ENCODE data around the gene GPX3.

The GPX3 gene

GRCh38 chr5:151034422-151035379 lies 14.3 kb downstream of the GPX3 start:
- no peak for DNase-seq

DNA sequence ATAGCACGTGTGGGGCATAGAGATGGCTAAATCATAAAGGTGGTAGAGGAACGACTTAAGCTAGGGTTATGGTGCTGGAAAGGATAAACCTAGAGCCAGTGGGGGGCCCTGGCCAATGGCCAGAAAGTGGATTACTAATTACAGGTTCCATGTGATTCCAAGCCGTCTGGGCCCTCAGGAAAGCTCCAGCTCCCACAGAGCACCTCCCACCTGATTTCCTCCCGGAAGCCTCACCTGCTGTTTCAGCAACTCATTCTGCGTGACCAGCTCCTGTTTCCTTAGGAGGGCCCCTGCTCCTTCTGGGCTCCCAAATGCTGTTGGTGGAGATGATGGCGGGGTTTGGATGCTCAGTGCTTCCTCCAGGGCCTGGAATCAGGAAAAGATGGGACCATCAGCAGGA lies 16.2 kb downstream of the GPX3 start:
- DNase-seq: no peak

DNA sequence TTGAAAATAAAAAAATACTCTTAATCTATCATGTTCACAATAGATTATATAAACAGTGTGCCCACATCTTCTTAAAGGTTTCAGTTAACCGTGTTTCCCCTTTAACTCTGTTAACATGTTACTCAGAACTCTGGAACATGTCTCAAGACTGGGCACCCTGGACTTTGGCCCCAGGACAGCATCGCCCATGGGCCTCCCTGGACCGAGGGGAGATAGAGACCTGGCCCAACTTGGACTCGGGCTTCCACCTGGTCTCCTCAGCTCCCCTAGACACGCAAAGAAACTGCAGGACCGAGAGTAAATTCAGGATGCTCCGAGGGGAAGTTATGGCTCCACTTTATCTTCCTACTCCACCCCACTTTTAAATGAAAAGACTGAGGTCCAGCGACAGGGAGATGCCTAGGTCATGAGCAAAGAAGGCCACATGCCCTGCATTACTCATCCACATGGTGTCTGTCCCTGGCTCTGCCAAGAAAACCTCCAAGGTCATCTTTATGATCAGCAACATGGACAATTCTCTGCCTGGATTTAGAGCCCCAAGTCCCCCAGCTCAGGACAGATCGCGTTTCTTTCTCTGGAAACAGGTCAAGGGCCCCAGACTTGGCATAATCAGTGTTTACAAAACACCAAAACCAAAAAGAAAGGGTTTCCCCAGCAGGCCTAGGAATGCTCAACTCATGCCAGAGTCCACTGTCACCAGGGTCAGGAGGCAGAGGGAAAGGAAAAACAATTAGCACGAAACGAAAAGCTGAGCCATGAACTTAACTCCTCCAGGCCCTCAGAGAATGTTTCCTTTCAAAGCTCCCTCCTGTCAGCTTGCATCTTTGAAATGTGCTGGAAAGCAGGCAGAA lies 17.4 kb downstream of the GPX3 start:
- no peak for DNase-seq

DNA sequence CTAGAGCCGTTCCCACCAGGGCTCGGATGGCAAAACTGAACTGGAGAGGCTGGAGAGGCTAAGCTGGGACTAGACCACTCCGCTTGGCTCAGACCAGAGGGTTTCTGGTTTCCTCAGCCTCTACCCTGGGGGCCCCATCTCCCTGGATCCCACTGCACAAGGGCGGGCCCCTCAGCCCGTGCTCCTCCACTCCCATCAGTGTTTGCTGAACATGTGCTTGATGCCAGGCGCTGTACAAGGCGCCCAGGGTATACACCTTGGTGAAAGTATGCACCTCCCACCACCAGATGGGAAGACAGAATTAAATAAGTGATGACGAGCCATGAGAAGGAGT lies 18.0 kb downstream of the GPX3 start:
- no peak for DNase-seq

DNA sequence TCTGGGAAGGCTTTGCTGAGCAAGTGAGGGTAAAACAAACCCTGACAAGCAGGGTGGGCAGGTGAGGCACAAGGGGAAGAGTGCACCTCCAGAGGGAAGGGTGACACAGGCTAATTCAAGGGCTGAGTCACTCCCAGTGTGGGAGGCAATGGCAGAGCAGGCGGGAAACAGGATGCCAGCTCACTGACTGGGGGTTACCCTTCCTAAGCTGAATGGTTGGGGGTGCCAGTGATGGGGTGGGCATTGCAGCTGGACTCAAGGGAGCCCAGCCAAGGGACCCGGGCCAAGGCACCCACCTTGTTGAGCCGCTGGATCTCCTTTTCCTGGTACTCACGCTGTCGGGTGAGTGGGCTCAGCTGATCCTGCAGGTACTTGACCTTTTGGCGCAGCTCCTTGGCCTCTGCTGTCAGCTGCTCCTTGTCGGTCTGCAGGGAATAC lies 18.4 kb downstream of the GPX3 start:
- DNase-seq: peak; percentile 27 to 40

DNA sequence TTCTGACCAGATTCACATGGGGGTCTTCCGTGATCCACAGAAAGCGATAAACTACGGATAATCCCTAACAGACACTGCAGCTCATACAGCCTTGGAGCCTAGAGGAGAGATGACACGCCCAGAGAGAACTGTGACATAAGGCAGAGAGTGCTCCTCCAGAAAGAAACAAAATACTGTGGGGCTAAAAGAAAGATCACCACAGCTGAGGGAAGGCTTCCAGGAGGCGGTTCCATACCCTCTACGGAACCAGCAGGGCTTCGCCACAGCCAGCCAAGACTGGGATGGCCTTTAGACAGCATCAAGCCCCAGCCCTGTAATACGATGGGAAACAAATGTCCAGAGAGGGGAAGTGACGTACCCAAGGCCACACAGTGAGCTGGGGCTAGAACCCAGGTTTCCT lies 19.3 kb downstream of the GPX3 start:
- no peak for DNase-seq

- no peak for DNase-seq
These were observed 19.9 kb downstream of the GPX3 start for GRCh38 chr5:151040211-151040747.

- DNase-seq: no peak
These were observed 21.3 kb downstream of the GPX3 start for GRCh38 chr5:151041577-151042268.

GRCh38 chr5:151042453-151043093 lies 22.2 kb downstream of the GPX3 start:
- DNase-seq: no peak

GRCh38 chr5:151047814-151048425 lies 27.5 kb downstream of the GPX3 start:
- peak in 1 of 2 donors; percentile 32 for DNase-seq

DNA sequence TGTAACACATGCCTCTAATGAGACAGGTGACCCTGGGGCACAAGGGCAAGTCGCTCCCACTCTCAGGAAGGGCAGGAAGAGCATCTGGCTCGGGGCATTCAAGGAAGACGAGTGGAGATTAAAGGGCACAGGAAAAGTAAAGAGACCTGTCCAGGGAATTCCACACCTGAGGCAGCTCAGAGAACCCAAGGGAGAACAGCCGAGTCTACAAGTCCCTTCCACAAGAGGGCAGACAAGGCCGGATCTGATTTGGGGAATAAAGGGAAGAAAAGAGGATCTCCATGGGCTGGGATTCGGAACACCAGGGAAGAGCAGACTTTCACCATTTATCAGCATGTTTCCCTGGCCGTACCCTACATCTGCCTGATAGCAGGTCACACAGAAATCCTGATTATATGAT lies 28.1 kb downstream of the GPX3 start:
- no peak for DNase-seq

- DNase-seq: peak; percentile 77 to 79
These were observed 30.9 kb downstream of the GPX3 start for GRCh38 chr5:151051066-151051930.

GRCh38 chr5:151051931-151052608 lies 31.7 kb downstream of the GPX3 start:
- DNase-seq: no peak

DNA sequence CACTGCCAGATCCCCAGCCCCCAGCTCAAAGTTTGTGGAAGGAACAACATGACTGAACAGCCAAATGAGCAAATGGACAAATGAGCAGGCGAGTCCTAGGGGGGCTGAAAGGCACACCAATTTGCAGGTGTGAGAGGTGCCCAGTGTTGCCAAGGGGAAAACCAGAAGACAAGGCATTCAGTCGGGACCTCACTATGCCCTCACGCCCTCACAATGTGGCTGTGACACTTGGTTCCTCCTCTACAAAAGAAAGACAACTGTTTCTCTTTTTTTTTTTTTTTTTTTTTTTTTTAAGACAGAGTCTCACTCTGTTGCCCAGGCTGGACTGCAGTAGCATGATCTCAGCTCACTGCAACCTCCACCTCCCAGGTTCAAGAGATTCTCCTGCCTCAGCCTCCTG lies 32.4 kb downstream of the GPX3 start:
- DNase-seq: no peak

DNA sequence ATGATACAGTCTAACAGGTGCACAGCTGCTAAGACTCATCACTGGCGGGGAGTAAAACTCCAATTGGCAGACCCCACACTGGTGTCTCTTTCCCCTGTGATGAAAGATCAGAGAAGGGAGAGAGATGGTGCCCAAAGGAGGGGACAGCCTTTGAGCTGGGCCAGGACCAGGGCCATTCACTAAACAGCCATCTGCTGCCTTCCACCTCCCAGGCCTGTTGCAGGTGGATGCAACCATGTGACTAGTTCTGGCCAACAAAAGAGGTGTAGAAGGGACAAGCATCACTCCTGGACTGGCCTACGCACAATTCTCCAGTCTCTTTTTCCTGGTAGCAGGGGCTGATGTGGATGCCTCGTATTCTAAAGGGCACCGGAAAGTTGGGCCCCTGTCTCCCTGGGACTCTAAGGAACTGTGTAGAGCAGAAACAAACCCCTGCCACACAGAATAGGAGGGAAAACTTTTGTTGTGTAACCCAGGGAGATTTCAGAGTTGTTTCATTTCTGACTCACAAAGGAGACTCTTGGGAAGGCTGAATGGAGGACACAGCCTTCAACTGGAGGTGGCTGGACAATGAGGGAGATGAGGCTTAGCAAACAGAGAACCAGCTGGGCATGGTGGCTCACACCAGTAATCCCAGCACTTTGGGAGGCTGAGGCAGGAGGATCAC lies 33.5 kb downstream of the GPX3 start:
- DNase-seq: no peak

- DNase-seq: no peak
These were observed 34.3 kb downstream of the GPX3 start for GRCh38 chr5:151054709-151055108.

- no peak for DNase-seq
These were observed 34.9 kb downstream of the GPX3 start for GRCh38 chr5:151055336-151055735.

- no peak for DNase-seq
These were observed 36.3 kb downstream of the GPX3 start for GRCh38 chr5:151056379-151057325.

GRCh38 chr5:151058301-151058700 lies 37.9 kb downstream of the GPX3 start:
- no peak for DNase-seq
